Smooth muscle cell of the brain vasculature (primary cell): ENCODE results near the gene DDX25.

Experiments
- DNase-seq: peaks from one replicate; pipeline ENCODE4 v3.0.0-alpha.2; 2012; ENCODE audit warnings: low read depth, low spot score

The DDX25 gene

DNA sequence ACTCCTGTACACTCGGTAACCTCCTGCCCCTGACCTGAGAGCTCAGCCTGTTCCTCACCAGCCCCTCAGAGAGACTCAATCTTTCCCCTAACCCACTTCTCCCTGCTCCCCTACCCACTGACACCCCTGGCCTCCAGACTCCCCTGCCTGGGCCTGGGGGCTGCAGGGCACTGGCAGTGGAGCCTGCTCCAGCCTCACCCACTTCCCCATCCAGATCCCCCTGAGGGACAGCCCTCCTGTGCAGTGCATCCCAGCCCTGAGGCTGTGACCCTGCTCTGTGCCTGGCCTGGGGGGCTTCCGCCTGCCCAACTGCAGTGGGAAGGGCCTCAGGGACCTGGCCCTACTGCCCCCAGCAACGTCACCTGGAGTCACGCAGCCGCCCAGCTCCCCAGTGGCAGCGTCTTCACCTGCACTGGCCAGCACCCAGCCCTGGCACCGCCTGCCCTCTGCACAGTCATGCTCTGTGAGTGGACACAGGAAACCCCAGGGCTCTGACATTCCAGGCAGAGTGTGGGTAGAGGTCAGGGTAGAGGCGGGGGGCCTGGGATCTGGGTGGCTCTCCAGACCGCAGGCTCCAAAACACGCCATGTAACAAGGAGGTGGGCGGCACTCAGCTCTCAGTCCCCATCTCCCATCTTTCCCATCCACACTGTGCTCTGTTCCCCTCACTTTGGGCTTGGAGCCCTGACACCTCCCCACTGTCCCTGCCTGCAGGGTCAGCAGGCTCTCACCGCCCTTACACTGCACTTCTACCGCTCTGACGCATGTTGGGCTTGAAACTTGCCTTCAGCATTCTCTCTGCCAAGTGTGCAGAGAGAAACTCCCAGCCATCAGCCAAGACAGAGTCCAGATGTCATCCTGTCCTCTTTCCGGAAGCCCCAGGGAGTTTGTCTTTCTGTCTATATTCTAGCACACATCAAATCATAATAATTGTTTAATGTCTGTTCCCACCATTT, 46.7 kb downstream of the DDX25 start:
- no peak for DNase-seq

GRCh38 chr11:125951731-125952130, 47.4 kb downstream of the DDX25 start:
- DNase-seq: no peak

DNA sequence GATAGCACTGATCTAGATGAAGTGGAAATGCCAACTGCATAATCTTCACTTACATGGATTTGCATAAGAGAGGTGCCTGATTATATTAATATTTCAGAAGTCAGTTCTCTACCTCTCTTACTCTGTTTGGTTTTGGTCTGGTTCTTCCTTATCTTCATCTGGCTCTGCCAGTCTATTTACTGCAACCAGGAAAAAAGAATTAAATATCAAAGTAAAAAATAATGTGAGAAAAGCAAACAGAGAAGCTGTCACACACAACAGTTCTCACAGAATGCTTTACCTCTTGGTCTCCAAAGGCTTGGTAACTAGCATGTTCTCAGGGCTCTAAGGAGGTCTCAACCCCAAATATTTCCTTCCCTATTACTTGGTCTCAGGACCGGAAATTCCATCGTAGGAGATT, 48.3 kb downstream of the DDX25 start:
- DNase-seq: no peak

DNA sequence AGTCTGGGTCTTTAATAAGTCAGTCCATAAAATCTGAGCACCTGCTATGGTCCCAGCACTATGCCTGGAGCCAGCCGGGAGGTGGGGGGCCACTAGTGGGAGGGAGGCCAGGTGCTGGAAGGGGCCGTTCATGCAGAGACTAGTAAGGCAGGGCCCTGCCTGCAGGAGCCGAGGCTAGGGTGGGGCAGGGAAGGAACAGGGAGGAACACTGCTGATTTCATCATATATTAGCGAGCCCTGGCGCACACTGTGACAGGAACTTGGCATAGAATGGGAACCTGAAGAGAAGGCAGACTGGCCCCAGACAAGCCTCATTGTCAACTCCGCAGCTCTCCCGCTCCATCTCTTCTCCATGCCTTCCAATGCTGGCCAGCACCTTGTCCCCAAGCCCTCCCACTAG, 48.7 kb downstream of the DDX25 start:
- DNase-seq: no peak

GRCh38 chr11:125953401-125953935, 49.2 kb downstream of the DDX25 start:
- no peak for DNase-seq

GRCh38 chr11:125954123-125954944, 50.0 kb downstream of the DDX25 start:
- no peak for DNase-seq

GRCh38 chr11:125954945-125955640, 50.8 kb downstream of the DDX25 start:
- DNase-seq: no peak

DNA sequence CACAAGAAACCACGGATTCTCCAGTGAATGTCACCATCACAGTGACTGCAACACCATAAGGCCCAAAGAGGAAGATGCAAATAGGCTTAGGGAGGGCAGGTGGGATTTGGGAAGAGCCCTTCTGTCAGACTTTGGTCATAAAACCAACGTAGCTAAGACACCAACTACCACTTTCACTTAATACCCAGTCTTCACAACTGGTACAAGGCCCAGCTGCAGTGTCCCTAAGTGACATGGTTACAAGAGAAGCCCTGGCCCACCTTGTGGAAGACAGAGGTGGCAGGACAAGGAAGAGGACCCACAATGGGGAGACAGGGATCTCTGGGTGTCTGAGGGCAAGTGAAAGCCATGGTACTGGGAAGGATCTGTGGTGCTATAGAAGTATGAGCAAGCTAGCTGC, 51.5 kb downstream of the DDX25 start:
- no peak for DNase-seq

DNA sequence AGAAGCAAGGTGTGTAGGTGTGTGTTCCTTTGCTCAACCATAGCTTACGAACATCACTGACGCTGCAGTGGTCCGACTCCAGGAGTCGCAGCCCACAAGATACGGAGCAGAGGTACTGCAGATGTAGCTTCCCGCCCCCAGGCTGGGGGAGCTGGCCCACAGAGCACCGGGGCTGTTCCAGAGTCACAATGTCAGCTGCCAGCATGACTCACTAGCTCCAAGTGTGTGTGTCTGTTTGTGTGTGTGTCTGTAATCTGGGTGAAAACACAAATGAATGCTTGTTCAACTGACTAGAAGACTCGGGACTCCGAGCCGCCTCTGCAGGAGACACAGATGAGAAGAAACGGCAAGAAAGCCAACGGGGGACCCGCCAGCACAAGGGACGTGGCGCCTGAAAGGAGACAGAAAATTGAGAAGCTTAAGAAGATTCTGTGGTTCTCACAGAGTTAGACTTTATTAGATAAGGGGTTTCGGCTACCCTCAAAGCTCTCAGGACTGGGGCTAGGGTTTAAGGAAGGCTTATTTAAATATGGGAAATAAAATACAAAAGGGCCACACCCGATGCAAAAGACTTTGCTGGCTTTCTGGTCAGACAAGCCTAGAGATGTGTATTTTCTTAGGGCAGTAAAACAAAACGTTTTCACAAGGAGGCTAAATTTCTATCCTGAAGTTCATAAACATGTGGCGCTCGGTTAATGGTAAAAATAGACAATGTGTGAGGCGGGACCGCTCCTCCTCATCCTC, 52.3 kb downstream of the DDX25 start:
- no peak for DNase-seq

GRCh38 chr11:125957618-125958332, 53.5 kb downstream of the DDX25 start:
- no peak for DNase-seq

GRCh38 chr11:125958872-125959400, 54.6 kb downstream of the DDX25 start:
- no peak for DNase-seq

GRCh38 chr11:125959511-125959910, 55.2 kb downstream of the DDX25 start:
- DNase-seq: no peak

DNA sequence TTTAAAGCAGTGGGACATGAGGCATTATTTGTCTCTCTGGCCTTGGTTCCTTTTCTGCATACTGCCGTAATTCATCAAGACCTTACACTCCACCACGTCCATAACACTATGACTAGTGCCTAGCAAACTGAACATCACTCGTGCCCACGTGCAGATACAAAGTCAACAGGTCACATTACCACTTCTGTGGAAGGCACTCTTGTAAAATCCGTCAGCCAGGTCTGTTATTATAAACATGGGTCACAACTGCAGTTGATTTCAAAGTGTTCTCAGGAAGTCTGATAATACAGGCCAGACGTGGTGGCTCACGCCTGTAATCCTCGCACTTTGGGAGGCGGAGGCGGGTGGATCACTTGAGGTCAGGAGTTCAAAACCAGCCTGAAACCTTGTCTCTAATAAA, 55.6 kb downstream of the DDX25 start:
- no peak for DNase-seq

DNA sequence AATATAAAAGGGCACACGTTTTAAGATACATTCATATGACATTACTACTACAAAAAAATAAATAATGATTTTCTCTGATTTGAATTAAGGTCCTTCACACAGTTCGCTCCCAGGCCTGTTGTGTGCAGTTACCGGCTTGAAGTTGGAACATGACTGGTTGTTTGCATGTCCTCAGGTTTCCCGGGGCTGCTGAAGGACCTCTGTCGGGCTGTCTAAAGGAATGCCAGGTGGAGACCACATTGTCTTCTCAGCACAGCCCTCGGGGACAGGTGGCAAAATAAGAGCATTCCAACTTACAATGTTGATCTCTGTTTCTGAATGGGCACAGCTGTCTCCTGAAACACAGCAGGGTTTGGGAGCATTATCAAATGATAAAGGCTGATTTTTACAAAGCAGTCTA, 56.5 kb downstream of the DDX25 start:
- no peak for DNase-seq

DNA sequence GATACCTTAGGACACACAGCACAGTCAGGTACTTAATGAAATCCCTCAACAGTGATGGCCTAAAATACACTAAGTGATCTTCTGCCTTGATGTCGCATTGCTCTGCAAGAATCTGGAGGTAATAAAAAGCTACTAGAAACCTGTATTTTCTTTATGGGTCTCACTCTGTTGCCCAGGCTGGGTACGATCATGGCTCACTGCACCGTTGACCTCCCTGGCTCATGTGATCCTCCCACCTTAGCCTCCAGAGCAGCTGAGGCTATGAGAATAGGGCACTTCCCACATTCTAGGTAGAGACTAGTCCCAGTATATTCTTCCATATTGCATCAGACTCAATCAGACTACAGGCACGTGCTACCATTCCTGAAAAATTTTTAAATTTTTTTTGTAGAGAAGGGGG, 63.2 kb downstream of the DDX25 start:
- no peak for DNase-seq

DNA sequence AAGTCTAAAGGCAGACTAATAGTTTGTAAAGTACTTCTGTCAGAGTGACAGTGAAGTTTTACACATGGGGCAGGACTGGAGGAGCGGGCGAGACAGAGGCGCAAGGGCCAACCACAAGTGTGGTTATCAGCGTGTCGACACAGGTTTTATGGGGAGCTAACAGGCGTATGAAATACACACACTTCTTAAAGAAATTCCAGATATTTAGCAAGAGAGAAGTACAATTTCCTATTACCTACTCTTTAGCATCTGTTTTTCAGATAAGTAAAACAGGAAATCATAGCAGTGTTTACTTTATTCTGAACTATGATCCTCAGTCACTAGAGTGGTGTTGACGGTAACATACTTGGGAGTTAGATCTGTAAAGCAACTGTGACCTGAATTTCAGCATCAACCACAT, 64.0 kb downstream of the DDX25 start:
- no peak for DNase-seq

DNA sequence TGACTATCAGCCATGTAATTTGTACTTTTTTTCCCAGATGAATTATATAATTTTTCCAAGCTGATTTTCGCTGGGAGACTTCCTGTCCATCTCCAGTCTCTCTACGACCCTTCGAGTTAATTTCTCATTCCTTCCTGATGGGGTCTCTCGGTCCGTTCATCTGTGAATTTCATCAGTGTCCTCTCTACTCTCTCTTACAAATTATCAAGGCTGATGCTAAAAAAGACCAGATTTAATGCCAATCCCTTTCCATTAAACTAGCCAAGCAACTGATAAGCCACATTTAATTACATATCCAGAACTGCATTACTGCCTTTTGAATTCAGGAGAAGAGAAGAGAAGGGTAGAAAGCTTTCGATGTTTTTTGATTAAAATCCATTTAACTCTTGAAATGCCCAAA, 67.3 kb downstream of the DDX25 start:
- no peak for DNase-seq

DNA sequence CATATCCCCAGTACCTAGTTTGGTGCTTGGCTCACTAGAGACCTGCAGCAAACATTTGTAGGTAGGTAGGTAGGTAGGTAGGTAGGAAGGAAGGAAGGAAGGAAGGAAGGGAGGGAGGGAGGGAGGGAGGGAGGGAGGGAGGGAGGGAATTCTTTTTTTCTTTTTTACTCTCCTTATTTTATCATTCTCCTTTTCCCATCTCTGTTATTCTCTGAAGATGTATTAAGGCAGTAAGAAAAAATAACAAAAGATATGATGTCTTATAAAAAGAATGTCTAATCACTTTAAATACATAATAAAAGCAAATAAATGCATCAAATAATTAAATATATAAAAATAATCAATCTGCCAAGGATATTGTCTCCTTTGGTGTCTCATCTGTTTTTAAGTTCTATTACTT, 70.0 kb downstream of the DDX25 start:
- no peak for DNase-seq

- DNase-seq: no peak
Measured at GRCh38 chr11:125975634-125976033, 71.3 kb downstream of the DDX25 start.

GRCh38 chr11:125976156-125976555, 71.8 kb downstream of the DDX25 start:
- no peak for DNase-seq
